ENCODE measurements around the gene NOL8. TPM values are rescaled to one million over a fixed set of nuclear protein-coding genes. Genes with fewer than 3 reads are reported as not detected.
A peak's percentile ranks its signal among the peaks of the same experiment; 100 is the strongest.

The NOL8 gene
- total RNA-seq, 8 experiments from 2014 or later, result 17.2 to 77.0 (median 29.5) TPM

DNA sequence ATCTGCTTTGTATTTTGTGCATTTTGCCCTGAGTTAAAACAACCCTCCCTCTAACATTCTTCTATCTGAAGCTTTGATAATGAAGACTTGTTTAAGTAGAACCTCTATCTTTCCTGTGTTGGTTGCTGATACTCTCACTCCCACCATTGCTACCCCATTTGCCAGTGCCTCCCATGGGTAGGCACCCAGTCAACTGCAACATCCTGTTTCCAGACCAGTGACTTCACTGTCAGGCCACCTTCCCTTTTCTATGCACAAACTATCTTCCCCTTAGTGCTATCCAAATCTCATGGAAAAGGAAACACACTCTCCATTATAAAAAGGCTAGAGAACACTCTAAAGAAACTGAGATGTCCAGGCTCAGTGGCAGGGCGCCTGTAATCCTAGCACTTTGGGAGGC lies 26.0 kb downstream of the NOL8 start:
- no peak for ATAC-seq (replicated peaks in 6 of 8)
- WGBS, 10 experiments, result 17 to 67% (median 54%) methylated on average over 1 of the region's 1 CpG; no CpG with 5 or more reads in 4 of the 10 experiments
- Histone ChIP-seq H3K4me1 (replicated peaks in 1 of 2) (peaks cover 12 to 13% of the 10 kb centered on the region in 2 donors), H3K4me3 (no peak overlapping the region), H3K27ac (no peak overlapping the region)
- in situ Hi-C loops (cut with MboI; ENCODE audit: low pct_unique_long_range_greater_than_20kb in 2 of 9, low sequenced_read_pairs in 9 of 9, unreplicated experiment in 9 of 9), result loop anchor here in 1 of 9 experiments (25.0 kb wide), 1 partner anchor 338 kb away; no protein-coding TSS in a partner anchor

DNA sequence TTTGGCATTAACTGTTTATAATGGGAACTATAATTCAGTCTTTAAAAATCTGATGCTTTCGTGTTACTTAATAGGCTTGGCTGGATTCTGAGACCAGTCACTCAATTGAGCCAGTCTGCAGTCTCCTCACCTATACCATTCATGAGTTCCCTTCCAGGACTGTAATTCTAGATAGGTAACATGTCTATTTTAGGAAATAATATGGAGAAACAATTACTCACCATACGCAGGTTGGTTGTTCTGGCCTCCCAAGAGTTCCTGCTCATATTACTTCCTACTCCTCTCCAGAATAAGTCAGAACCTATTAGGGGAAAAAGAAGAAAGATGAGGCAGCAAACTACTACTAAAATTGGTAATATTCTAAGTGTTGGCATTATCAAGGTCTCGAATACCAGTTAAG lies 27.1 kb downstream of the NOL8 start:
- Histone ChIP-seq H3K4me1 (replicated peaks in 1 of 2) (peaks cover 12 to 13% of the 10 kb centered on the region in 2 donors), H3K27ac (no peak overlapping the region), H3K4me3 (no peak overlapping the region)
- in situ Hi-C loops (cut with MboI; ENCODE audit: low pct_unique_long_range_greater_than_20kb in 2 of 9, low sequenced_read_pairs in 9 of 9, unreplicated experiment in 9 of 9), result loop anchor here in 1 of 9 experiments (25.0 kb wide), 1 partner anchor 339 kb away; no protein-coding TSS in a partner anchor
- 75 to 100% (median 94%) methylated on average over 1 to 3 of the region's 3 CpGs; no CpG with 5 or more reads in 2 of the 10 experiments for WGBS, 10 experiments
- no peak for ATAC-seq (replicated peaks in 6 of 8)

DNA sequence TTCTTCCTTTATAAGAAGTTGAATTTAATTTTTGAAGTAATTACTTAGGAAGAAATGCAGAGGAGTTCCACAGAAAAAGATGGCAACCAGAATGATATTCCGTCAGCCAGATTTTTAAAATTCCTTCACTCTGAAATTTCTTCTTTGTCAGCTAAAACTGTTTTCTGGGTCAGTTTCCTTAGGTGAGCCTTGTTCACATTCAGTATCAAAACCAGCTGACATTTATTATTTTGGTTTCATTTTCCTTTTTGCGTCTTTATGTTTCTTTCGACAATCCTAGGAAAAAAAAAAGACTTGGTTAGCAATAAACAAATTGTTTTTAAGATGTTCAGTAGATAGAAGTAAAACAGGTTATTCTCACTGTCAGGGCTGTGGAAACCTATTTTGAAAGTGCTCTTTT lies 27.5 kb downstream of the NOL8 start:
- ATAC-seq (replicated peaks in 6 of 8), result no peak
- Histone ChIP-seq H3K27ac (no peak overlapping the region), H3K4me1 (replicated peaks in 1 of 2) (peaks cover 12 to 13% of the 10 kb centered on the region in 2 donors), H3K4me3 (no peak overlapping the region)
- 67 to 100% (median 93%) methylated on average over 2 to 3 of the region's 3 CpGs for WGBS, 10 experiments
- in situ Hi-C loops (cut with MboI; ENCODE audit: low pct_unique_long_range_greater_than_20kb in 2 of 9, low sequenced_read_pairs in 9 of 9, unreplicated experiment in 9 of 9), result loop anchor here in 1 of 9 experiments (25.0 kb wide), 1 partner anchor 340 kb away; no protein-coding TSS in a partner anchor

DNA sequence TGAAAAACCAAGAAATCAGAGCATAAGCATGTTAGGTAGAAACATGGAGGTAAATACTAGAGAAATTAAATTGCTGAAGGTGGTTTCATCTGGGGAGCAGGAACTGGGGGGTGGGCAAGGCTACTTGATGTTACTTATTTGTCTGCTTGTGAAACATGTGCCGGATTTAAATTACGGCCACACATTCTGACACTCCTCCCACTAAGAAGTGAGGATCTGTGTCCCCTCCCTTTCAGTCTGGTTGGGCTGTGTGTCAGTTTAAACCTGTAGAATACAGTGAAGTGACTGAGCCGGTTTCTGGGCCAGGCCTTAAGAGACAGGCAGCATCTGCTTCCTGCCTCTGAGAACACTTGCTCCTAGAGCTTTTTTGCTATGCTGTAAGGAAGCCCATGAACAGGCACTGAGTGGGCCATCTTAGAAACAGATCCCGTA lies 29.3 kb downstream of the NOL8 start:
- H3K27ac ChIP-seq, result peak overlapping the region in 1 of 2 donors; percentile 38
- H3K4me3 ChIP-seq, result no peak overlapping the region
- WGBS, 10 experiments, result 36 to 100% (median 90%) methylated on average over 2 to 3 of the region's 4 CpGs; no CpG with 5 or more reads in 5 of the 10 experiments
- in situ Hi-C loops (cut with MboI; ENCODE audit: low pct_unique_long_range_greater_than_20kb in 2 of 9, low sequenced_read_pairs in 9 of 9, unreplicated experiment in 9 of 9), result loop anchor here in 1 of 9 experiments (25.0 kb wide), 1 partner anchor 341 kb away; no protein-coding TSS in a partner anchor
- ATAC-seq (replicated peaks in 6 of 8), result peak in 1 of 8 experiments; percentile 25
- H3K4me1 ChIP-seq (replicated peaks in 1 of 2), result peaks cover 17 to 19% of the 10 kb centered on the region in 2 donors

DNA sequence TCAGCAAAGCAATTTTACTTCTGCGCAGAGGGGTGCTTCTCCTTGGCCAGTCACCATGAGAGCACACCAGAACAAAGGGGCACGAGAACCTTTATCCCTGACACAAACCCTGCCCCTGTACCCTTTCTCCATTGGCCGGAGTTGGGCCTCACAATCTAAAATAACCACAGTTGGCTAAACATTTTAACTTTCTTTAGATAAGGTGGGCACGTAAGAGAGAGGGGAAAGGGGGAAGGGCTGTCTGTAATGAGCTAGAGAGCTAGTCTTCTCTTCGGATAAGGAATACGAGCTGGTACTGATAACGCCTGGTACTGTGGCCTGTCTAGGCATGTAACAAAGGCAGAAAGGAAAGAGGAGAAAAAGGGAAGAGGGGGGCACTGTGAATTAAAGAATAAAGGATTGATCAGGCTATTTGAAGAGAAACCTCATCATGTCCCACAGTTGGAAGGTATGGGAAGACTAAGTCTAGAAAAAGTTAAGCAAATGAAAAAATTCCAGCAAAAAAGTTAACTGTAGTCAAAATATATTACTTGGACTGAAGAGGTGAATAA lies 29.8 kb downstream of the NOL8 start:
- Histone ChIP-seq H3K4me1 (replicated peaks in 1 of 2) (peaks cover 17 to 19% of the 10 kb centered on the region in 2 donors), H3K27ac (peak overlapping the region; percentile 20 to 84), H3K4me3 (no peak overlapping the region)
- no peak for ATAC-seq (replicated peaks in 6 of 8)
- 44 to 100% (median 86%) methylated on average over 1 to 7 of the region's 7 CpGs; no CpG with 5 or more reads in 1 of the 10 experiments for WGBS, 10 experiments
- in situ Hi-C loops (cut with MboI; ENCODE audit: low pct_unique_long_range_greater_than_20kb in 2 of 9, low sequenced_read_pairs in 9 of 9, unreplicated experiment in 9 of 9), result loop anchor here in 1 of 9 experiments (25.0 kb wide), 1 partner anchor 342 kb away; no protein-coding TSS in a partner anchor

DNA sequence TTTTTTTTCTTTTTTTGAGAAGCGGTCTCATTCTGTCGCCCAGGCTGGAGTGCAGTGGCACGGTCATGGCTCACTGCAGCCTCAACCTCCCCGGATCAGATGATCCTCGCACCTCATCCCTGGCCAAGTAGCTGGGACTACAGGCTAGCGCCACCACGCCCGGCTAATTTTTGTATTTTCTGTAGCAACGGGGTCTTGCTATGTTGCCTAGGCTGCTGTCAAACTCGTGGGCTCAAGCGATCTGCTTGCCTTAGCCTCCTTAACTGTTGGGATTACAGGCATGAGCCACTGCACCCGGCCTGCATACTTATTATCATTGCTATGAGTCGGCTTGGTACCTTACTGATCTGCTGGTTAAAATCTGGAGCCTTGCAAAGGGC lies 30.9 kb downstream of the NOL8 start:
- in situ Hi-C loops (cut with MboI; ENCODE audit: low pct_unique_long_range_greater_than_20kb in 2 of 9, low sequenced_read_pairs in 9 of 9, unreplicated experiment in 9 of 9), result loop anchor here in 1 of 9 experiments (25.0 kb wide), 1 partner anchor 343 kb away; no protein-coding TSS in a partner anchor
- 0 to 38% (median 9%) methylated on average over 1 to 9 of the region's 13 CpGs; no CpG with 5 or more reads in 1 of the 10 experiments for WGBS, 10 experiments
- ATAC-seq (replicated peaks in 6 of 8), result peak in 4 of 8 experiments; percentile 4 to 14 (median 7)
- peak overlapping the region; percentile 56 to 92 (median 88) for H3K4me3 ChIP-seq
- H3K4me1 ChIP-seq (replicated peaks in 1 of 2), result peaks cover 17 to 19% of the 10 kb centered on the region in 2 donors
- peak overlapping the region; percentile 84 to 96 for H3K27ac ChIP-seq

DNA sequence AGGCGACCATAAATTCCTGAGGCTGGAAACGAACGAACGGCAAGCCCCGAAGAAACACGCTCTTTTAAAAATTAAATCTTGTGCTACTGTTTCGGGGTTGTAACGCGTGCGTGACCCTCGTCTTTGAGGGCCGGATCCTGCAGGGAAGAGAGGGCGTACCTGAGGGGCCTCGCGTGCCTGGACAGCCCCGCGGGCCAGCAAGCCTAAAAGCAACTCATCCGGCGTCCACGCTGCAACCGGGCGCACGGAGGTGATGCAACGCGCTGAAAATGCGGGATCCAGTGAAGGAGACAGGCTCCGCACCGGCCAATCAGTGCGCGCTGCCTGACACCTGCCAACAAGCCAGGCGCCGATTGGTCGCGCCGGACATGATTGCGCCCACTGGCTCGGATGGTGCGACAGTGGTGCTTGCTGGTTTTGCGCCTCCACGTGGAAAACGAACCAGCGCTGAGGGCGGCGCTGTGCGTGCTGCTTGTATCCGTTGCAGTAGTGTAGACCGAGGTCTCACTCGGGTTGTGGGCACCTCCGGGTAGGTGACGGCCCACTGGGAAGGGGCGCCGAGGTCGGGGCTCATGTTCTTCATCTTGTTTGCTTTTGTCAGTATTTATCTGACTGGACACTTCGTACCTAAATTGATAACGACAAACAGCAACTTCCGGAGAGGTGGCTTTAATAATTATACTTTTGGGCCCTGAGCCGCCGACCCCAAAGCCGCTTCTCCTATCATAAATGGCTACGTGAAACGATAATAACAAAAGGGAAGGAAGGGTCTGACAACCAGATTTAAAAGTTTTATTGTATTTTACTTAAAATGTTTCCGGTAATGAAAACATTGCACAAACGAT lies 31.5 kb downstream of the NOL8 start, which contains the start of gene IARS1:
Gene IARS1 (minus strand): TSS at position 246 of the 845 bp plus-strand sequence. CDS start 4,278 bp downstream, outside the sequence.
- WGBS, 10 experiments, result 0 to 4% (median 1%) methylated on average over 5 to 38 of the region's 63 CpGs
- Histone ChIP-seq H3K4me3 (peak within 1 kb of the TSS; percentile 56 to 92 (median 88)), H3K4me1 (replicated peaks in 1 of 2) (peaks cover 17 to 19% of the 10 kb centered on the region in 2 donors), H3K27ac (peak within 1 kb of the TSS; percentile 96 to 98)
- peak; percentile 91 to 98 (median 96) for ATAC-seq (replicated peaks in 6 of 8)
- in situ Hi-C loops (cut with MboI; ENCODE audit: low pct_unique_long_range_greater_than_20kb in 2 of 9, low sequenced_read_pairs in 9 of 9, unreplicated experiment in 9 of 9), result loop anchor here in 1 of 9 experiments (25.0 kb wide), 1 partner anchor 344 kb away; no protein-coding TSS in a partner anchor

DNA sequence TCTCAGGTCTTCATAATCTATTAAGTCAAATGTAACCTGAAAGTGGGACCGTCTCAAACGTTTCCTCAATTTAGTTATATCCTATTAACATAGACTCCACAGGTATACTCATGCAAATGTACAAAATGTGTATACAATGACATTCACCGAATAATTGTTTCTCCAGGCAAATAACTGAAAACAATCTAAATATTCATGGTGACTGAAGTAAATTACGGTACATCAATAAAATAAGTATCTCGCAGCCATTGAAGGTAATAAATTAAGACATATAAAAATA lies 32.1 kb downstream of the NOL8 start:
- Histone ChIP-seq H3K27ac (peak overlapping the region; percentile 96 to 98), H3K4me3 (peak overlapping the region; percentile 56 to 92 (median 88)), H3K4me1 (replicated peaks in 1 of 2) (peaks cover 17 to 19% of the 10 kb centered on the region in 2 donors)
- 0 to 3% (median 0%) methylated on average over 3 to 5 of the region's 5 CpGs for WGBS, 10 experiments
- in situ Hi-C loops (cut with MboI; ENCODE audit: low pct_unique_long_range_greater_than_20kb in 2 of 9, low sequenced_read_pairs in 9 of 9, unreplicated experiment in 9 of 9), result loop anchor here in 1 of 9 experiments (25.0 kb wide), 1 partner anchor 344 kb away; no protein-coding TSS in a partner anchor
- ATAC-seq (replicated peaks in 6 of 8), result no peak

DNA sequence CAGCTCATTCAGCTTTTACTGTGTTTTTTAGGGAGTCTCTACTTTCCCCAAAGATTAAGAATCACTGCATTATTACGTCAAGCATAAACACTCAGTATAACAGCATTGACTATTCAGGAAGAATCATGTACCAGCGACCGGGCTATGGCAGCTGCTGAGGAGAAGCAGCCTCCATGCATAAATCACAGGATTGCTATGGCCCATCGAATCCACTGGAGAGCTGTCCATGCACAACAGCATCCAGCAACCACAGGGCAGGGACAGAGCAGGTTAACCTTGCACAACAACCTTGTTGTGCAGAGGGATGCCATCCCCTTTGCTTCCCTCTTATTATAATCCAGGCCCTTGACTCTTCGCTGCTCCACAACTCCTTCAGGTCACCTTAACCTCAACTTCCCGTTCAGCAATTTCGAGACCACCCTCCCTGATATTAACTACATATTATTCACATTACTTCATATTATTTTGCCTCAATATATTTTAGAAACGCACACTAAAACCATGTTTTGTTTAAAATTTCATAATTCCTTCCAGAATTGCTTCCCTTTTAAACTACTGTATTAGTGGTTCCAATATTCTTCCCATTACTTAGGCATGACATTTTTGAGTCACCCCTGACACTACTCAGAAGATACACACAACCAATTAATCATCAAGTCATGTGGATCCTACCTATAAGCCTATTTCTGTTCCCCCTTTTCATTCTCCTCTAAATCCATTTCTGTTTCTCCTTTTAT lies 32.6 kb downstream of the NOL8 start:
- peak overlapping the region; percentile 96 to 98 for H3K27ac ChIP-seq
- ATAC-seq (replicated peaks in 6 of 8), result peak in 1 of 8 experiments; percentile 22
- H3K4me3 ChIP-seq, result peak overlapping the region; percentile 56 to 92 (median 88)
- 4 to 50% (median 16%) methylated on average over 1 to 8 of the region's 8 CpGs for WGBS, 10 experiments
- in situ Hi-C loops (cut with MboI; ENCODE audit: low pct_unique_long_range_greater_than_20kb in 2 of 9, low sequenced_read_pairs in 9 of 9, unreplicated experiment in 9 of 9), result loop anchor here in 1 of 9 experiments (25.0 kb wide), 1 partner anchor 345 kb away; no protein-coding TSS in a partner anchor
- peaks cover 17 to 19% of the 10 kb centered on the region in 2 donors for H3K4me1 ChIP-seq (replicated peaks in 1 of 2)

DNA sequence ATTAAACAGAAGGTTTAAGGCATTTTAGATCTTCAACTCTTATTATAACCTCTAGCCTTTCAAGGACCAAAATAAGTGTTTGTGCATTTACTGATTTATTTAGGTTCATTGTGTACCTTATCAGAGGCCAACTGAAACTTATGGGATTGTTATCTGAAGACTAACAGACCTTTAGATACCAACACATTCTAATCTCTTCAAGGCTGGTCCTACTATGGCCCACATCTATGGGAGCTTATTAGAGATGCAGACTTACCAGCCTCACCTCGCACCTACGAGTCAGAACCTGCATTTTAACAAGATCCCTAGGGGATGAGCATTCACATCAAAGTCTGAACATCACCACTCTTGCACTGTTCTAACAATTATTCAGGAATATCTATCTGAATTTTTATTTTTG lies 33.6 kb downstream of the NOL8 start:
- in situ Hi-C loops (cut with MboI; ENCODE audit: low pct_unique_long_range_greater_than_20kb in 2 of 9, low sequenced_read_pairs in 9 of 9, unreplicated experiment in 9 of 9), result loop anchor here in 1 of 9 experiments (25.0 kb wide), 1 partner anchor 346 kb away; no protein-coding TSS in a partner anchor
- ATAC-seq (replicated peaks in 6 of 8), result no peak
- Histone ChIP-seq H3K4me3 (peak overlapping the region; percentile 56 to 92 (median 88)), H3K4me1 (replicated peaks in 1 of 2) (peaks cover 17 to 19% of the 10 kb centered on the region in 2 donors), H3K27ac (no peak overlapping the region)
- 77 to 100% (median 93%) methylated on average over 2 of the region's 2 CpGs; no CpG with 5 or more reads in 4 of the 10 experiments for WGBS, 10 experiments

DNA sequence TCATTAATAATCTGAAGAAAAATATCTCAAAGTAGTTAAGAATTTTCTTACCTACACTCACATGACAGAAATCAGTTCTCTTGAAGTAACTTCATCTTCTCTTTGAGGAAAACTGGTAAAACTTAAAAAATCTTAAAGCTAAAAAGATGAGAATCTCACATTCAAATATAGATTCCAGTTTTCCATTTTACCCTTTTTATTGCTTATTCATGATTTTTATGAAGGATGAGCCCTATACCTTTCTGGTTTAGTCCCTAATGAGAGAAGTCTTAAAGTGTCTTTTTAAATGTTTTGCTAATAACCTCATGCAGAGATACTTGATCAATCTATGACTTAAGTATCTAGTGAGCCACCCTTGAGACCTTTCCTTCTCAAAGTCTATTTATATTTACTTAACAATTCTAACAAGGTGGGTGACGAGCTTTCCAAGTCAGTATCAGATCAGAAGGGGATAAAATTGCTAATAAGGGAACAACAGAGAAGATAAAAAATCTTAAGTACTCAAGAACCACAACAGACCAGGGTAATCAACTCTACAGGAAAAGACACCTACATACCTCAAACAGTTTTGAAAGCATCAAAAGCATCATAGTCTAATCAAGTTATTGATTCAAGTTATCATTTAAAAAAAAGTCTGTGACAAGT lies 34.2 kb downstream of the NOL8 start:
- in situ Hi-C loops (cut with MboI; ENCODE audit: low pct_unique_long_range_greater_than_20kb in 2 of 9, low sequenced_read_pairs in 9 of 9, unreplicated experiment in 9 of 9), result loop anchor here in 1 of 9 experiments (25.0 kb wide), 1 partner anchor 346 kb away; no protein-coding TSS in a partner anchor
- Histone ChIP-seq H3K4me3 (peak overlapping the region in 3 of 5 donors; percentile 56 to 92 (median 88)), H3K4me1 (replicated peaks in 1 of 2) (peaks cover 16 to 19% of the 10 kb centered on the region in 2 donors), H3K27ac (no peak overlapping the region)
- 33 to 100% (median 87%) methylated on average over 1 of the region's 1 CpG; no CpG with 5 or more reads in 2 of the 10 experiments for WGBS, 10 experiments
- ATAC-seq (replicated peaks in 6 of 8), result no peak
